GM21737 (cell line): ENCODE measurements around the gene AK1.
"Not testable (repeated sequence)": the region's sequence is repeated elsewhere in the genome, so short reads cannot be mapped to it uniquely, and the experiment has no call there.

Experiments
- ATAC-seq: cut with Tn5 transposase; IDR thresholded peaks from one replicate; pipeline ENCODE4 v1.9.1; 2021; ENCODE audit warnings: mild to moderate bottlenecking, moderate library complexity; ENCODE audit not compliant: unreplicated experiment

AK1 gene

DNA sequence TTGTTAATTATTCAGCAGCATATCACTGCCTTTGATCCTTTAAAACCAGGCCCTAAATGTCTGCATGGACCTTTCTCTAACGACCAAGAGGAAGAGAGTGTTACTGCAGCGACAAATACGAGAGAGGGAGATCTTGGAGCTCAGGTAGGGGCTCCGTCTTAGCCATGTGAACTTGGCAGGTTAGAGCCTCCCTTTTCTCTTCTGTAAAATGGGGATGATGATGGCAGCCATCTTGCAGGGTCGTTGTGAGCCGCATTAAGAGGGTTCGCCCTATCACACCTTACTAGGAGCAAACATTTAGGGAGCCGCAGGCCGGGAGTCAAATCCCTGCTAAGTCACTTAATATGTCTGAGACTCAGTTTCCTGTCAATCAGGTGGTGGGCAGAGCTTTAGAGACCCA is 24.6 kb downstream of the AK1 start:
- no peak for ATAC-seq

DNA sequence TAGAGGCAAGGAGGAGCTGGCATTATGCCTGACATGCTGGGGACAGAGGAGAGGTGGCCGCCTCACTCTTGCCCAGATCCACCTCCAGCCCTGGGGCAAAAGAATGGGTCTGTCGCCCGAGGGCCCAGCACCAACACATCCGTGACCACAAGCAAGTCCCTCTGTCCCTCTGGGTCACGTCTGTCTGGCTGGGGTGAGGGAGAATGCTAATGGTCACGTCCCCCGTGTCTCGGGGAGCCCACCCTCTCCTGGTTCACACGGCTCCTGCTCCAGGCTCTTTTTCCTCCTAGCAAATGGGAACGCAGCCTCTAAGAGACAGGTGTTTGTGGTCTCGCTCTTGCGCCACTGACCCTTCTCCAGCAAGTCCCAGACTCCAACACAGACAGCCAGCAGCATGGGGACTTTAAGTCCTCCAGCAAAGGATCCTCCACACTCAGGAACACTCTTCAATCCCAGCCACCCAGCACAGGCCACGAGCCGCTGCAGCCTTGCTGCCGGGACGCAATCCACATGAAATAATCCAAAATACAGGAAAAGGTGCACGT is 27.1 kb downstream of the AK1 start:
- no peak for ATAC-seq

DNA sequence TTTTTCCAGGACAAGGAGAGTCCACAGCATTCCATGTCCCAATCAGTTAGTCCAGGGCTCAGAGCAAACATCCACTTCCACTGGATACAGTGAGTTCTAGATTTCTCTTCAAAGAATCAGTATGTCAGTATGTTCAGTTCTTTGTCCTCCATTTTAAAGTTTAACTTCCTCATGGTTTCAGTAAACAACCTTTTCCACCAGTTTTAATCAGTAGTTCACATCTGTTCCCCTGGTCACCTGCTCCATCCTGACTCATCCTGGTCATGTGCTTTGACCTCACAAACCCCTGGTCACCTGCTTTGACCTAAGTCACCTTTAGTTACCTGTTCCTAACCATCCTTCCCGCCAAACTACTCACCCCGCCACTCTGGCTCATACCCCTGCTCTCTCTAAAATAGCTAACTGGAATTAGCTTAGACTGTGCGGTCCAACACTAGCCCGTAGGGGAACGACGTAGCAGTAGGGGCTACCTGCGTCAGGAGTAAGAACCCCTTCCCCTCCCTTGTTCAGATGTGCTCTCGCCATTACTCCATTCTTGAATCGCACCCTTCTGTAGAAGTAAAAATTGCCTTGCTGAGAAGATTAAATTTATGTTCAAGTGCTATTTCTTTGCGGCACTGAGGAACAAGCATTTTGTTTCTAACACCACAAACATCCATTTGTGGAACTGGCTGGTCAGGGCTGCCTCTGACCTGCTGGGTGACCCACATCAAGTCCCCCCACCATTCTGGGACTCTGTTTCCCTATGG is 28.5 kb downstream of the AK1 start:
- no peak for ATAC-seq

DNA sequence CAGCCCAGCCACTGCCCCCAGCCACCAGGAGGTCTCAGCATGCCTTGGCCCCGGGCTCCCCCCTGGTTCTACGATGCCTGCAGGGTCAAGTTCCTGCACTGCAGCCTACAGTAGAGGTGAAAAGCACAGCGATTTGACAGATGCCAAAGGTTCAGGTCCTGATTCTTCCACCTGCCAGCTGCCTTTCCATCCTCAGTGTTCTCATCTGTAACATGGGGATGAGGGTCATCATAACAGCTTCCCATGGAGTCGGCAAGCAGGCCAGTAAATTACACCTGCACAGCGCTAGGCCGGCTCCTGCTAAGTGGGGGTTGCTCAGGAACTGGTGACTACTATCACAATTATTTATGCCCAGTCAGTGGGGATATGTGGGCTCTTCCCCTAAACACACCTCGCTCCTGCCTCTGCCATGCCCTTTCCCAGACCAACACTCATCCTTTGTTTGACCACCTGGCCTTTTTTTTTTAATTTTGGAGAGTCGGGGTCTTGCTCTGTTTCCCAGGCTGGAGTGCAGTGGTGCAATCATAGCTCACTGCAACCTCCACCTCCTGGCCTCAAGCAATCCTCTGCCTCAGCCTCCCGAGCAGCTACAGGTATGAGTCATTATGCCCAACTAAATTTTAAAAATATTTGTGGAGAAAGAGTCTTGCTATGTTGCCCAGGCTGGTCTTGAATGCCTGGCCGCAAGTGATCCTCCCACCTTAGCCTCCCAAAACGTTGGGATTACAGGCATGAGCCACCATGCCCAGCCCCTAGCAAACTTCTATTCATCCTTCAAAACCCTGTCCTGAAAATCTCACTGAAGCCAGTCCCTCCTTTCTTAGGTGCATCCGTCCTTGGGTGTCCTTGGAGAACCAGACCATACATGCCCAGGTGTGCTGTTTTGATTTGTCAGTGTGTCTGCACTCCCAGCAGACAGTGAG is 29.4 kb downstream of the AK1 start:
- no peak for ATAC-seq

DNA sequence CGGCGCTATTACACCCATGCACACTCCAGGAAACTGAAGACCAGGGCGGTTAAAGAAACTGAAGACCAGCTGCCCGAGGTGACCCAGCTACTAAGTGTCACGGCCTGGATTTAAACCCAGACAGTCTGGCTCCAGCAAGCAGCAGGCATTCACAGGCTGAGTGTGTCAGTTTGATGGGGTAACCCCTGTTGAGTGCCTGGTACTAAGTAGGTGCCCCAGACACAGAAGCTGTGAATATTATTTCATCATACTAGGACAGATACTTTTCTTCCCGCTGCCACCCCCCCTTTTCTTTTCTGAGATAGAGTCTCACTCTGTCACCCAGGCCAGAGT is 30.3 kb downstream of the AK1 start:
- no peak for ATAC-seq

DNA sequence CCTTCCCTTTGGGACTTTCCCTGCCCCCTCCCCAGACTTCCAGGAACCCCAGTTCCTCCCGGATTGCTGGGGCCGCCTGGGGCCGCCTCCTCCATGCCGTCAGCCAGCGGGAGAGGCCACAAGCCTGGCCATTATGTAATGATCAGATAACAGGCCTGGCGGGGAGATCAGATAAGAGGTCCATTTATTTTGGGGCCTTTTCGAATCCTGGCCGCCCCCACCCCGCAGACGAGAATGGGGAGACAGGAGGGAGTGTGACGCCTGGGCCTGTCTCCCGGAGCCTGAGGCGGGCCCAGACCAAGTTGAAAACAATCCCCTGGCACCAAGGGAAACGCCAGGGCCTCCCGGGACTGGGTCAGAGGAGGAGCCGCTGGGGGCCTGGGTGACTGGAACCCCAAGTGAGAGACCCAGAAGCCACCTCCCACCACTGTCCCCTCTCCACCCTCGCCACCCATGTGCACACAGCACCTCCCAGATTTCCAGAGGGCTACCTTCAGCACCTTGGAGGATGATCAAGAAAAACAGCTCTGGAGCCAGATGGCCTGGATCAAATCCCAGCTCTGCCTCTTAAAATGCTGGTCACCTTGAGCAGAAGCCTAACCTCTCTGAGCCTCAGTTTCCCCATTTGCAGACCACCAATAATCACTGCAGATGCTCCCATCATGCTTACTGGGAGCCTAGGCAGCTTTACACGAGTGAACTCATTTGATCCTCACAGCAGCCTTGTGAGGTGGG is 30.9 kb downstream of the AK1 start:
- no peak for ATAC-seq

DNA sequence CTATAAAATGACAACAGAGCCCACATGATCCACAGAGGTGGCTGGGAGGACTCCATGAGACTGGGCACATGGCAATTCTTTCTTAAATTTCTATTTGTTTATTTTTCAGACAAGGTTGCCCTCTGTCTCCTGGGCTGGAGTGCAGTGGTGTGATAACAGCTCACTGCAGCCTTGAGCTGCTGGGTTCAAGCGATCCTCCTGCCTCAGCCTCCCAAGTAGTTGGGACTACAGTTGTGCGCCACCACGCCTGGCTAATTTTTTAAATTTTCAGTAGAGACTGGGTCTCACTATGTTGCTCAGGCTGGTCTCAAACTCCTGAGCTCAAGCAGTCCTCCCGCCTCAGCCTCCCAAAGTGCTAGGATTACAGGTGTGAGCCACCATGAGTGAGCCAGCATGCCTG is 31.9 kb downstream of the AK1 start:
- ATAC-seq: not testable (repeated sequence)

DNA sequence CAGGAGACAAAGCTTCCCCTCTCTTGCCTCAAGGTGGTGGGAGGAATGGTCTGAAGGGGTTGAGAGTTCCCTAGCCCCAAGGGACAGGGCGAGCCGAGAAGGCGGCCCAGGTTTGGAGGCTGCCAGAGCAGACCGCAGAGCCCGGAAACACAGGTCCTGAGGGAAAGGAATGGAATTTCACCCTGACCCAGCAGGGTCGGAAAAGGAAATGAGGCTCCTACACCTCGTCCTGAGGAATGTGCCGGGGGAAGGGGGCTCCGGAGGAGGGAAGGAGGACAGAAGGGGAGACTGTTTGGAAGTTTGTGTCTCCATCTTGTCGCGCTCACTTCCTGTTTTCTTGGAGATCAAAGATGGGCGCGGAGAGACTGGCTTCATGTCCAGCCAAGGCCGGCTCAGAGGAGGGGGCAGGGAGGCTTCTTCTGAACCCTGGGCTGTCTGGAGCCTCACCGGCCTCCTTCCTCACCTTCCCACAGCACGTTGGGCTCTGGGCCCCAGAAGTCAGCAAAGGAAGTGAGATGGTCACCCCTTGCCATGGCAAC is 32.6 kb downstream of the AK1 start:
- ATAC-seq: no peak

DNA sequence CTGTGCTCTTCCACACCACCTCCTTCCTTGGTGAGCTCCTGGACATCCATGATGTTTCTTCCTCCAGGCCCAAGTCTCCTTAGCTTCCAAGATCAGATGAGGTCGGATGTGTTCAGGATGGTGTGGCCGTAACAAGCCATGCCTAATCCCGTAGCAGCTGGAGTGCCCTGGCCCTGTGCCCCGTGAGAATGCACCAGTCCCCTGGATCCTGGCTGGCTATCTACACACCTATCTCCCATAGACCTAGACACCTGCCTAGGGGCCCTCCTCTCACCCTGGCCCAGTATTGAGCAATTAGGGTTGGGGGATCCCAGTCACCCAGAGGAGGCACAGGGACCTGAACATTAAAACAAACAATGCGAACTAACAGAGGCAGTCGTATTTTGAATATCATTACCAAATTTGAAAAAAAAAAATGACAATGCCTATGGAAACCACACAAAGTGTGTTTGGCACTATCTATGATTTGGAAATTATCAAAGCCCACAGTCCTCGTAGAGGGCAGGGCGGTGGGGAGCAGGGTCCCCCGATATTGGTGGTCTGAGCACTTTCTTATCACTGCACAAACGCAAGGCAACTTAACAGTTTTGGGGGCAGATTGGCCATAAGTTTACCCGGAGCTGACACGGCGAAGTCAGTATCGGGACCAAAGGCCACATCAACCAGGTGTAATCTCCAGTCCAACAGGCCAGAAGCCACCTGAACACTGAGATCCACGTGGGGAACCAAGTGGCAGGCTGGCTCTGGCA is 36.2 kb downstream of the AK1 start:
- no peak for ATAC-seq

DNA sequence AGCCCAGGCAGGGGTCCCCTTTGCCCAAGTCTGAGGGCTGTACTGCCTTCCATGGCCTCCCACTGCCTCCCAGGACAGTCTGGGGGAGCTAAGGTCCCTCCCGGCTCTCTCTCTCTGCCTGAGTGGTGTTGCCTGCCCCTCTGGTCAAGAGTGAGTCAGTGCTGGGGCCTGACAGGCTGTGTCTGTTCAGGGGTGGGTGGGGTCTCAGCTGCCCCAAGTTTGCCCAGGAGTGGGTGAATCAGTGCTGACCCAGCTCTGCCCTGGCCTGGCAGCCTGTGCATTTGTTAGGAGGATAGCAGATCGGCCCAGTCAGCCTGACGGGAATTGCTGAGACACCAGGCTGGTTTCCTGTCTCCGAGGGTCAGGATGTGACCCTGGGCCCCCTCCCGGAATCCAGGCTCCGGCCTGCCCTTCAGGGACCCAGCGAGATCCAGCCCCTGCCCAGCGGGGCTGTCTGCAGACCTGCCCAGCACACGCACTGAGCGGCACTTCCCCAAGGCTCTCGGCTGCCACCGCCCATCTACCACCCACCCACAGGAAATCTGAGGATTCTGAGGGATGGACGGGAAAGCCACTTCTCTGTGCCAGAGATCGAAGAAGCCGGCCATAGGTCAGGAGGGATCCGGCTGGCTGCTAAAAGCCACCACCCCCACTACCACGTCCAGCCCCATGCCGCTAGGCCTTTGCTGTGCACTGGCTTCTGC is 38.9 kb downstream of the AK1 start:
- no peak for ATAC-seq

DNA sequence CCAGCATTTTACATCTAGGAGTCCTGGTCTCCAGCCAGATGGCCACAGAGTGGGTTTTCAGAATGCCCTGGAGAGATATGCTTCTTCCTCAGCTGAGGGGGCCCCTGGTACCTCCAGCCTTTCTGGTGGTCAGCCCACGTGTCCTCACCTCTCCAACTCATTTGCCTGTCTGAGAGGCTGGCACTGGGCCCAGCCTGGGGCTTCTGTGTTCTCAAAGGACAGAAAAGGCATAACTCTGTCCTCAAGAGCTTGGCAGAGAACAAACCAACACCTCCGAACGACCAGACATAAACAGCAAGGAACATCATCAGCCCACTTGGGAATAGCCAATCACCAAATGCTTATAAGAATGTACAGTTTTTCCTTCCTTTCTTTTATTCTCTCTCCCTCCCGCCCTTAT is 40.1 kb downstream of the AK1 start:
- no peak for ATAC-seq

DNA sequence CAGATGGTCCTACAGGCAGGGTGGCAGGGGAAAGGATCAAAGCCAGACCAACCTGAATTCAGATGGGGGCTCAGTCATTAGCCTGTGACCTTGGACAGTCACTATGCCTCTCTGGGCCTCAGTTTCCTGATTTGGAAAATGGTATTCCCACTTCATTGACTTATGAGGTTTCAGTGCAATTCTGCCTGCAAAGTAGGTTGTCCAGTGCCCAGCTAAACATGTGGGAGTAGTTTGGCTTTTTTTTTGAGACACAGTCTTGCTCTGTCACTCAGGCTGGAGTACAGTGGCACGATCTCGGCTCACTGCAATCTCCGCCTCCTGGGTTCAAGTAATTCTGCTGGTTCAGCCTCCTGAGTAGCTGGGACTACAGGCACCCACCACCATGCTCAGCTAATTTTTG is 40.9 kb downstream of the AK1 start:
- ATAC-seq: not testable (repeated sequence)

DNA sequence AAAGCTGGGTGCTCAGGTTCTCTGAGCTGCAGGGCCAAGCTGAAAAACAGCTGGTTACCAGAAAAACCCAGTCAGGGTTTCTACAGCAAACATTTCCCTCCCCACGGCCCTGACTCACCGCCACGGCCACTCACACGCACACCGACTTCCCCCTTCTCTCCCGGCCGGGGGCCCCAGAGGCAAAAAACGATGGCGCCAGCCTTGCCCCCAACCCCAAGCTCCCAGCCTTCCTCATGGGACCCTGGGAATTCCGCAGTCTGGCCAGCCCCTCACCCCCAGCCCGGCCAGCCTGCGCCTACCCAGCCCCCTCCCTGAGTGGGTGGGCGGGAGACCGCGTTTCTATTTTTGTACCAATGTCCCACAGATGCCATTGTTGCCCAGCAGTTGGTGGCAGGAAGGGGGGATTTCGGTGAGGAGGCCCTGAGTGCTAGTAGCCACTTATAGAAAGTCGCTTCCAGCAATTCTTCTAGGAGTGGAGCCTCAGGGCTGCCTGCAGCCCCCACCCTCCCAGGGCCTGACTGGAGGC is 41.4 kb downstream of the AK1 start:
- no peak for ATAC-seq

DNA sequence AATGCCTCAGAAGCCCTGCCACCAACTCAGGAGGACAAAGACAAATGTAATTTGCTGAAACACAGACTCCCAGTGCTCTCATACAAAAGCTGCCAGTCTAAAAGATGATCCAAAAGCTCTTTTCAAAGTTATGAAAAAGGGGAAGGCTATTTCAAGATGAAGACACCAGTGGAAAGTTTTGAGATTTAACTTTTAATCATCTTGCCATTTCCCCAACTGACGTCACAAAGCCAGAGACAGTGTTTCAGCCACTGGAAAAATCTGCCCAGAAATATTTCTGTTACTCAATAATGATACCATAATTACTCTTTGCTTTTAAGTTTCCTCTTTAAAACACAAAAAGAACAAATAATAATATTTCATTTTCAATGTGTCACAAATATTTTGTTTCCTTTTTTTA is 43.9 kb downstream of the AK1 start:
- ATAC-seq: no peak

DNA sequence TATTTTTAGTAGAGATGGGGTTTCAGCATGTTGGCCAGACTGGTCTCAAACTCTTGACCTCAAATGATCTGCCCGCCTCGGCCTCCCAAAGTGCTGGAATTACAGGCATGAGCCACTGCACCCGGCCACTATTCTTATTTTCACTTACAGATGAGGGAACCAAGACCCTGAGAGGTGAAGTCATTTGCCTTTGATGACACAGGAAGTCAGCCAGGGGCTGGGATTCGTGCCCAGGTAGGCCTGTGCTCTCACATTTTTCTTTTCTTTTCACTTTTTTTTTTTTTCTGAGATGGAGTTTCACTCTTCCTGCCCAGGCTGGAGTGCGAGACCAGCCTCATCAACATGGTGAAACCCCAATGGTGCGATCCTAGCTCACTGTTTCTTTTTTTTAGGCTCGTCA is 45.2 kb downstream of the AK1 start:
- no peak for ATAC-seq

DNA sequence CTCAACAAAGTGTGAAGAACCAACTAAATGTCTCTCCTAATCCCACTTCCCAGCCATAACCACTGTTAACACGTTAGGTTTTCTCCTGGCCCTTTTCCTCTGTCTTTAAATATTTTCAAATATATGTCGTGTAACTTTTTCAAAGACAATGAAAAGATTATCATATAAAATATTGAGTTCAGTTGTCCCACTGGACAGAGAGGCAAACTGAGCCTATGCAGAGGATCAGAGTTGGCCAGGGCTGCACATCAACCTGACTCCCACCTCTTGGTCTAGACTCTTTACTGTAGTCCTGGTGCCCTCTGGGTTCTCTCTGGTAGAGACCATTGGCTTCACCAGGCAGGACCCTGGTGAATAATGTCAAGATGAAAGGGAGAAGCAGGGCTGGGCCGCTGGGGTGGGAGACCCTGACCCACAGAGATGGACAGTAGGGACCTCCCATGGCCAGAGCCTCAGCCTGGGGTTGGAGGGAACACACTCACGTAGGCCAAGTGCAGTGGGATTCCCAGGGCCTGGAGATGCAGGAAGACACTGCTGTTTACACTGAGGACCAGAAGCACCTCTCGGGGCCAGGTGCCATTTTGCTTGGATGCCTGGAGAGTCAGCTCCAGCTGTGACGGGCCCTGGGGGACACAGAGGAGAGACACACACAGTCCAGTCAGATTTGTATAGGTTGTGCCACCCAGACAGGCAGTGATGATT is 48.1 kb downstream of the AK1 start:
- no peak for ATAC-seq

DNA sequence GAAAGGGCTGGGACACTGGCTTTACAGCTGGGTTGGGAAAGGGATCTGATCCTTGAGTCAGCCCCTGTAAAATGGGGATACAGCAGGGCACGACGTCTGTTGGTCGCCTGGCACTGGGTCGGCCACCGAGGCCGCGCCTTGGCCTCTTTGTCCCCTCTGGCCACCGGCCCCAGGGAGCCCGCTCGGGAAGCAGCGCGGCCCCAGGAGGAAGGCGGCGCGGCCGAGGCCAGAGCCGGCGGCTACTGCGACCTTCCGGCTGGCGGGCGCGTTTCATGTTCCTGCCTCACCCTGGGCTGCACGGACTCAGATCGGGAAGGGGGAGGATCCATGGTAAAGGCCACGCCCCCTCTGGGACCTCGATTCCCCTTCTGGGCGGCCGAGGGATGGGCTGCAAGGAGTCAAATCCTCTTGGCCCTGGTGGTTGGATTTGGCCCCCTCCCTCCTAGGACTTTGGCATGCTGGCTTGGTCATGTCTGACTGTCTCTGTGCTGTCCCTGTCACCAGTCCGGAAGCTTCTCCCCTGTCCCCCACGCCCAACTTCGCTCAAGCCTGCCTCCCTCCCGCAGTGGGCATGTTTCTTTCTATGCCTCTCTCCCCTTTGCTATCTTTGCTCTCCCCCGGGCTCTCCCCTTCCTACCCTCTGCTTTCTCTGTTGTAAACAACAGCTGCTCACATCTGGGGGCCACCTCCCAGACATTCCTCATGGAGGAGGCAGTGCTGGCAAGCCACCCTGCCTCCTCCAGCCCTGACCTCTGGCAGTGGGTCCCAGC is 49.0 kb downstream of the AK1 start:
- no peak for ATAC-seq

DNA sequence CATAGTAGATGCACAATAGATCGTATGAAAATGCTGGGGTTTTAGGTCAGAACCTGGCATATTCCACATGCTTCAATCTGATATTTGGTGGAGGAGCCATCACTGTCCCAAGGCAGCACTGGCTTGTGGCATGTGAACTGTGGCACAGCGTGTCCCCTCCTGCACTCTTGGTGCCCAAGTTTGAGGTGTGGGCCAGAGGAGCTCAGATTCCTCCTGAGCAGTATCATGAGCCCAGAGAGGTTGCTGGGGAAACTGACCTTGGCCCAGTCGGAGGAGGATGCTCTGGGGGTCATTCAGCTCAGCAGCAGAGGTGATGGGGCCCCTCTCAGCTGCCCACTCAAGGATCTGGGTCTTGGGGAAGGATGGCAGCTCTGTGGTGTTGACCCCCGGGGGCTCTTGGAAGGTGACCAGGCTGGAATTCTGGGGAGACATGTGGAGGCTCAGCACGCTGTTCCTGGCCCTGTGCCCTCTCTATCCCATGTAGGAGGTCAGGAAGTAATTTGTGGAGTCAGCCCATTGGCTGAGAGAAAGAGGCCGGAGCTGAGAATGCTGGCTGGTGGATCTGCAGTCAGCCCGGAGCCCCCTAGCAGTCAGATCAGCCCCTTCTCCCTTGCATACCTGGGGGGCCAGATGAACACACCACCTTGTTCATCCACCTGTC is 51.1 kb downstream of the AK1 start:
- ATAC-seq: no peak
